ENCODE measurements around the gene RADIL. TPM values are rescaled to one million over a fixed set of nuclear protein-coding genes. Genes with fewer than 3 reads are reported as not detected.

The RADIL gene
- total RNA-seq, 1 experiment from 2014 or later, result not detected

GRCh38 chr7:4906682-4907081 lies 23.2 kb upstream of the RADIL start:
- no peak overlapping the region for H3K4me3 Mint-ChIP-seq (ENCODE audit: unreplicated experiment)
- no peaks in the 10 kb centered on the region for H3K36me3 Mint-ChIP-seq (ENCODE audit: insufficient read depth, unreplicated experiment)
- intact Hi-C loops (cut with micrococcal nuclease), result no loop called here
- ChIA-PET CTCF (no interaction called here), POLR2A (no interaction called here)
- peaks cover 34% of the 10 kb centered on the region for H3K27me3 Mint-ChIP-seq (ENCODE audit: insufficient read depth, unreplicated experiment)
- H3K4me1 Mint-ChIP-seq (ENCODE audit: insufficient read depth, unreplicated experiment), result no peaks in the 10 kb centered on the region
- TF ChIP-seq, protein P1, sequence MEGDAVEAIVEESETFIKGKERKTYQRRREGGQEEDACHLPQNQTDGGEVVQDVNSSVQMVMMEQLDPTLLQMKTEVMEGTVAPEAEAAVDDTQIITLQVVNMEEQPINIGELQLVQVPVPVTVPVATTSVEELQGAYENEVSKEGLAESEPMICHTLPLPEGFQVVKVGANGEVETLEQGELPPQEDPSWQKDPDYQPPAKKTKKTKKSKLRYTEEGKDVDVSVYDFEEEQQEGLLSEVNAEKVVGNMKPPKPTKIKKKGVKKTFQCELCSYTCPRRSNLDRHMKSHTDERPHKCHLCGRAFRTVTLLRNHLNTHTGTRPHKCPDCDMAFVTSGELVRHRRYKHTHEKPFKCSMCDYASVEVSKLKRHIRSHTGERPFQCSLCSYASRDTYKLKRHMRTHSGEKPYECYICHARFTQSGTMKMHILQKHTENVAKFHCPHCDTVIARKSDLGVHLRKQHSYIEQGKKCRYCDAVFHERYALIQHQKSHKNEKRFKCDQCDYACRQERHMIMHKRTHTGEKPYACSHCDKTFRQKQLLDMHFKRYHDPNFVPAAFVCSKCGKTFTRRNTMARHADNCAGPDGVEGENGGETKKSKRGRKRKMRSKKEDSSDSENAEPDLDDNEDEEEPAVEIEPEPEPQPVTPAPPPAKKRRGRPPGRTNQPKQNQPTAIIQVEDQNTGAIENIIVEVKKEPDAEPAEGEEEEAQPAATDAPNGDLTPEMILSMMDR (IDR thresholded peaks at IDR 0.05; ENCODE audit: unreplicated experiment), result no peak
- no peaks in the 10 kb centered on the region for H3K9me3 Mint-ChIP-seq (ENCODE audit: unreplicated experiment)
- H3K27ac Mint-ChIP-seq (ENCODE audit: low read depth, unreplicated experiment), result no peak overlapping the region
- BruUV-seq (replicated peaks), result no TSS peak
- no peak for DNase-seq (ENCODE audit: unreplicated experiment)

DNA sequence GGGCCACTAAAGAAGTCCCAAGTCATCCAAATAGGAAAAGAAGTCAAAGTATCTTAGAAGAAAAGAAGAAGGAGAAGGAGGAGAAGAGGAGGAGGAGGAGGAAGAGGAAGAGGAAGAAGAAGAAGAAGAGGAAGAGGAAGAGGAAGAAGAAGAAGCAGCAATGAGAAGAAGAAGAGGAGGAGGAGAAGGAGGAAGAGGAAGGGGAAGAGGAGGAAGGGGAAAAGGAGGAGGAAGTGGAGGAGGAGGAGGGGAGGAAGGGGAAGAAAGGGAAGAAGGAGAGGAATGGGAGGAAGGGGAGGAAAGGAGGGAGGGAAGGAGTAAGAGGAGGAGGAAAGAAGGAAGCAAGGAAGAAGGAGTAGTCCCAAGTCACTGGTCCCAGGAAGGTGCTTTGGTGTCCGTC lies 21.7 kb upstream of the RADIL start:
- no peaks in the 10 kb centered on the region for H3K4me1 Mint-ChIP-seq (ENCODE audit: insufficient read depth, unreplicated experiment)
- CTCF ChIA-PET, result no interaction called here
- intact Hi-C loops (cut with micrococcal nuclease), result no loop called here
- no TSS peak for BruUV-seq (replicated peaks)
- POLR2A ChIA-PET, result no interaction called here
- no peaks in the 10 kb centered on the region for H3K36me3 Mint-ChIP-seq (ENCODE audit: insufficient read depth, unreplicated experiment)
- DNase-seq (ENCODE audit: unreplicated experiment), result no peak
- peak overlapping the region; percentile 7 for H3K27ac Mint-ChIP-seq (ENCODE audit: low read depth, unreplicated experiment)
- H3K9me3 Mint-ChIP-seq (ENCODE audit: unreplicated experiment), result no peaks in the 10 kb centered on the region
- H3K27me3 Mint-ChIP-seq (ENCODE audit: insufficient read depth, unreplicated experiment), result peaks cover 34% of the 10 kb centered on the region
- H3K4me3 Mint-ChIP-seq (ENCODE audit: unreplicated experiment), result no peak overlapping the region
- TF ChIP-seq, protein P1 (IDR thresholded peaks at IDR 0.05; ENCODE audit: unreplicated experiment), result no peak

GRCh38 chr7:4904346-4904745 lies 20.8 kb upstream of the RADIL start:
- no peak overlapping the region for H3K4me3 Mint-ChIP-seq (ENCODE audit: unreplicated experiment)
- H3K9me3 Mint-ChIP-seq (ENCODE audit: unreplicated experiment), result no peaks in the 10 kb centered on the region
- DNase-seq (ENCODE audit: unreplicated experiment), result no peak
- intact Hi-C loops (cut with micrococcal nuclease), result no loop called here
- H3K27me3 Mint-ChIP-seq (ENCODE audit: insufficient read depth, unreplicated experiment), result peaks cover 34% of the 10 kb centered on the region
- TF ChIP-seq, protein P1 (IDR thresholded peaks at IDR 0.05; ENCODE audit: unreplicated experiment), result no peak
- H3K4me1 Mint-ChIP-seq (ENCODE audit: insufficient read depth, unreplicated experiment), result no peaks in the 10 kb centered on the region
- H3K27ac Mint-ChIP-seq (ENCODE audit: low read depth, unreplicated experiment), result no peak overlapping the region
- ChIA-PET CTCF (no interaction called here), POLR2A (no interaction called here)
- H3K36me3 Mint-ChIP-seq (ENCODE audit: insufficient read depth, unreplicated experiment), result no peaks in the 10 kb centered on the region
- no TSS peak for BruUV-seq (replicated peaks)

GRCh38 chr7:4895766-4896165 lies 12.2 kb upstream of the RADIL start:
- no peaks in the 10 kb centered on the region for H3K4me1 Mint-ChIP-seq (ENCODE audit: insufficient read depth, unreplicated experiment)
- CTCF ChIA-PET, result interaction anchor here (0.7 kb wide), 1 partner anchor 85 kb away, joined by 3 read pairs; no protein-coding TSS in a partner anchor
- intact Hi-C loops (cut with micrococcal nuclease), result no loop called here

More at GRCh38 chr7:4895766-4896165, 12.2 kb upstream of the RADIL start:
- TF ChIP-seq, protein P1 (IDR thresholded peaks at IDR 0.05; ENCODE audit: unreplicated experiment), result no peak
- H3K27ac Mint-ChIP-seq (ENCODE audit: low read depth, unreplicated experiment), result no peak overlapping the region
- H3K27me3 Mint-ChIP-seq (ENCODE audit: insufficient read depth, unreplicated experiment), result no peaks in the 10 kb centered on the region
- no peaks in the 10 kb centered on the region for H3K36me3 Mint-ChIP-seq (ENCODE audit: insufficient read depth, unreplicated experiment)
- no TSS peak for BruUV-seq (replicated peaks)
- H3K9me3 Mint-ChIP-seq (ENCODE audit: unreplicated experiment), result no peaks in the 10 kb centered on the region
- no peak for DNase-seq (ENCODE audit: unreplicated experiment)
- no peak overlapping the region for H3K4me3 Mint-ChIP-seq (ENCODE audit: unreplicated experiment)
- POLR2A ChIA-PET, result no interaction called here

Data from MCF 10A (cell line).